CD4-positive, alpha-beta T cell treated with Interleukin-1 beta for 1 hour (primary cell): Measurements from ENCODE around the gene ABAT.
A peak's percentile ranks its signal among the peaks of the same experiment; 100 is the strongest.

Experiments used
- DNase-seq, 2 donors: peaks; one replicate each; pipeline ENCODE4 v3.0.0-alpha.2; 2020 to 2022

Gene ABAT

GRCh38 chr16:8819411-8820034 is 145.1 kb downstream of the ABAT start:
- DNase-seq: no peak

- DNase-seq: no peak
Measured at GRCh38 chr16:8822403-8822802, 148.0 kb downstream of the ABAT start.

- no peak for DNase-seq
Measured at GRCh38 chr16:8826278-8826879, 152.0 kb downstream of the ABAT start.

- no peak for DNase-seq
Measured at GRCh38 chr16:8828541-8829165, 154.2 kb downstream of the ABAT start.

GRCh38 chr16:8831450-8831849 is 157.0 kb downstream of the ABAT start:
- DNase-seq: no peak

- DNase-seq: no peak
Measured at GRCh38 chr16:8831871-8832716, 157.7 kb downstream of the ABAT start.

- peak in 1 of 2 donors; percentile 38 for DNase-seq
Measured at GRCh38 chr16:8832717-8833105, 158.3 kb downstream of the ABAT start.
